Measurements from ENCODE around the gene AUTS2. TPM values are rescaled to one million over a fixed set of nuclear protein-coding genes. Genes with fewer than 3 reads are reported as not detected.

AUTS2 gene
- total RNA-seq, 1 donor from 2014 or later, result 0.79 TPM

DNA sequence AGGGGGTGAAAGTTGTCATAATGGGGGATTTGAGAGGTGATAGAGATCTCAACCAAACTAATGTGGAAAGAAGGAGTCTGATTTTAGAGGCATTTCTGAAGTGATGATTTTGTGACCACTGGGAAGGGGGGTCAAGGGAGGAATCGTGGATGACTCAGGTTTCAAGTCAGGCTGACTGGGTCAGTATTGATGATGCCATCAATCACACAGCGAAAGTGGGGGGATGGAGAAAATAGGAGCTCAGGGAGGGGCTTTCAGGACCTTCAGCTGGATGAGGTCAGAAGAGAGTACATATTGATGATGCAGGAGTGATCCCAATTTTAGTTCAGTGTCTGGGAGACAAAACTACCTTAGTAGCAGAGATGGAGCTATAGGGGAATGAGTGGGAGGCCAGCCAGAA is 852.5 kb downstream of the AUTS2 start:
- no peak for DNase-seq (ENCODE audit: low read depth in 2 of 2)

DNA sequence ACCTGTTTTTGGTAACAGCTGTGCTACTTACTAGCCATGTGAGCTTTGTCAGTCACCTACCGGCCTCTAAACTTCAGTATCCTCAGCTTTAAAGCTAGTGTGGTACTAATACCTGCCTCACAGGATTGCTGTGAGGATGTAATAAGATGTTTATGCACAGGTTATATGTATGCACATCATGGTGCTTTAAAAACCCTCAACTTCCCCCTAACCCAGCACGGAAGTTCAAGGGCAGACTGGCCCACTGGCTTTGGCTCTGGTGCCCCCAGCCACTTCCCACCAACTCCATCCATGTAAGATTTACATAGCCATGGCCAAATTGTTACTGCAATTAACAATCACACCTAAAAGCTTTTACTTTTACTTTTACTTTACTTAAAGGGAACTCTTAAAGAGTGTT is 857.6 kb downstream of the AUTS2 start:
- no peak for DNase-seq (ENCODE audit: low read depth in 2 of 2)

GRCh38 chr7:70456719-70457118 is 858.4 kb downstream of the AUTS2 start:
- DNase-seq (ENCODE audit: low read depth in 2 of 2), result no peak

GRCh38 chr7:70457482-70457881 is 859.2 kb downstream of the AUTS2 start:
- DNase-seq (ENCODE audit: low read depth in 2 of 2), result no peak

- no peak for DNase-seq (ENCODE audit: low read depth in 2 of 2)
These were observed 859.8 kb downstream of the AUTS2 start for GRCh38 chr7:70457883-70458680.

GRCh38 chr7:70458745-70459144 is 860.5 kb downstream of the AUTS2 start:
- DNase-seq (ENCODE audit: low read depth in 2 of 2), result no peak

DNA sequence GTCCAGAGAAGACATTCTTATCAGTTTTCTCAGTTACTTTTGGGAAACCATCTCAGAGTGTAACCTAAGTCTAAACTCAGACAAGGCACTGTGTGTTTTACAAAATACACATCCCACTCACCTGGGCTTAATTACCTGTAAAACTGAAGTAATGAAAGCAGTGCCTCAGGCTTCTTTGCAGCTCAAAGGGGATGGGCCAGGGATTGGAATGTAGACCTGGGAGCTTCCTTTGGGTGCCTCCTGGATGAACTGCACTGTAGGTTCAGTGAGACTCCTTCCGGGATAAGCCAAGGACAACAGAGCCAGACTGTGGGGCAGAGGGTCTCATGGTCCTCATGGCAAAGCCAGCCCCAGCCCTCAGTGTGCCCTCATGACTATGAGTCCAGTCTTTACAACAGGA is 861.3 kb downstream of the AUTS2 start:
- no peak for DNase-seq (ENCODE audit: low read depth in 2 of 2)

DNA sequence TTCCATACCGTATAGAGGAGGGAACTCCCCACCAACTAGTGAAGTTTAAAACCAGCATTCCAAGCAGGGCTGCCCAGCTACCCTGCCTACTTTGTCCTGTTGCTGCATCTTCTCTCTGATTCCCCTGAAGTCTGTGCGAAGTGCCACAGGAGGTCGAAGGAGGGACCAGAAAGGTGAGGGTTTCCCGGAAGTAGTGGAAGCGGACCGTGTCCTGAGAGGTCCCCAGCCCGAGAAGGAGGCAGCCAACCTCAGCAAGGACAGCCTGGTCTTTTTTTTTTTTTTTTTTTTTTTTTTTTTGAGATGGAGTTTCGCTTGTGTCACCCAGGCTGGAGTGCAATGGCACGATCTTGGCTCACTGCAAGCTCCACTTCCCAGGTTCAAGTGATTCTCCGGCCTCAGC is 861.8 kb downstream of the AUTS2 start:
- DNase-seq (ENCODE audit: low read depth in 2 of 2), result no peak

DNA sequence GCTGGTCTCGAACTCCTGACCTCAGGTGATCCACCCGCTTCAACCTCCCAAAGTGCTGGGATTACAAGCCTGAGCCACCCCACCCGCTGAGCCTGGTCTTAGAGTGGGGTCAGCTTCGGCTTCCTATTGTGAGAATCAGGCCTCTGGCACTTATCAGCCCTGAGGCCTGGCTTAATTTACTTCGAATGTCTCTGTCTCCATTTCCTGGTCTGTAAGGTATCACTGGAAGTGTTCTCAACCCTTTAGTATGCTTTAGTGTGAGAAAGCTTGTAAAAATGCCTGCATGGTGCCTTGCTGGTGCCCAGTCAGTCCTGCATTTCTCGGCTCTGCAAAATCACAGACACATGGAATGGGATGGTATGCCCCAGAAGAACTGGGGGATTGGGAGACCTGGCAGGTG is 862.3 kb downstream of the AUTS2 start:
- DNase-seq (ENCODE audit: low read depth in 2 of 2), result no peak

GRCh38 chr7:70463352-70463938 is 865.2 kb downstream of the AUTS2 start:
- no peak for DNase-seq (ENCODE audit: low read depth in 2 of 2)

- no peak for DNase-seq (ENCODE audit: low read depth in 2 of 2)
These were observed 868.6 kb downstream of the AUTS2 start for GRCh38 chr7:70466725-70467364.

DNA sequence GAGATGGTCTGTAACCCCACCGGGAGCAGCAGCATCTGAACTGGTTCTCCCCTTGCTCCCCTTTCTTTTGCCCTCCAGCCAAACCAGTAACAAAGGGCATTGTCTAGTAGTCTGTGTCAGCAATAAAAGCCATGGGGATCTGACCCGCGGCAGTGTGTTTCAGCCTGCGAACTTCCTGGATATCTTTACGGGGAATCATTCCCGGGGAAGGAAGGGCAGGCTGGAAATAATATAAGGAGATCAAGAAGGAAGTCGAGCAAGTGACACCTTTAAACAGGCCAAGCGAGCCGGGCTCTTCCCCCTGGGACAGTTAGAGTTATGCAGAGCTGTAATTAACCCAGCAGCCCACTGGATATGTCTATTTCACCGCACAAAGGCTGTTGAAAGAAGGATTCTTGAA is 872.5 kb downstream of the AUTS2 start:
- no peak for DNase-seq (ENCODE audit: low read depth in 2 of 2)

GRCh38 chr7:70472601-70473237 is 874.4 kb downstream of the AUTS2 start:
- no peak for DNase-seq (ENCODE audit: low read depth in 2 of 2)

- no peak for DNase-seq (ENCODE audit: low read depth in 2 of 2)
These were observed 876.5 kb downstream of the AUTS2 start for GRCh38 chr7:70474639-70475234.

GRCh38 chr7:70477036-70478010 is 879.0 kb downstream of the AUTS2 start:
- no peak for DNase-seq (ENCODE audit: low read depth in 2 of 2)

DNA sequence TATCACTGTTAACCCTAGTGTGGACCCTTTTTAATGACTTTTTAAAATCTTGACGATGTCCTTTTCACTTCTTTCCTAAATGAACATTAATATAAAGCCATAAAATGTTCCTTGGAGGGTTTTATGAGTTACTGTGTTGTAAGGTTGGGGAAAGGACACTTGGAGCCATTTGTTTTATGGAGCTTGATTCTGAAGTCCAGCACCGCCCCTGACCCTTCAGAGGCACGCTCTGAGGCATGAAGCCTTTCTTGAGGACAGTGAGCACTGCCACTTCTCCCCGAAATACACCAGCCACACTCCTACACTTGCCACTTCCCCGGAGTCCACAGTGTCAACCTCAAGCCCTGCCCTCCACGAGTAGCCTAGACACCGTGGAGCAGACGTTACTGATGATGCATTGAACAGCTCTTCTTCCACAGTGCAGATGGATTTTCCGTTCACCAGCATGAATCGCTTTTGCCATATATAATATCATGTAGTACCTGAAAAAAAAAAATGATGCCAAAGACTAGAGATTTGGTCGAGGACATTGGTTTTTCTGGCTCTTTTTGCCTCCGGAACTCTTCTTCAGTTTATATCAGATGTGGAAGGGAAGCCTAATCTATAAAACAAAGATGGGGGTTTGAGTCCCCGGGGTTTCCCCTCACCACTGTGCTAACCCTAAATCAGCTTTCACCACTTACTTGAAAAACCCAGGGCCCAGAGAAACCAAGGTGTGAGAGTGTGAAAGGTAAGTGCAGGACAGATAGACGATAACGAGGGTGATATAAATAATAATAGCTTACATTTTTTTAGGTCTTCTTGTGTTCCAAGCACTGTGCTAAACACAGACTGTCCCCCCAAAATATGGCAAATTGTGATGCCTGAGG is 881.1 kb downstream of the AUTS2 start:
- no peak for DNase-seq (ENCODE audit: low read depth in 2 of 2)

DNA sequence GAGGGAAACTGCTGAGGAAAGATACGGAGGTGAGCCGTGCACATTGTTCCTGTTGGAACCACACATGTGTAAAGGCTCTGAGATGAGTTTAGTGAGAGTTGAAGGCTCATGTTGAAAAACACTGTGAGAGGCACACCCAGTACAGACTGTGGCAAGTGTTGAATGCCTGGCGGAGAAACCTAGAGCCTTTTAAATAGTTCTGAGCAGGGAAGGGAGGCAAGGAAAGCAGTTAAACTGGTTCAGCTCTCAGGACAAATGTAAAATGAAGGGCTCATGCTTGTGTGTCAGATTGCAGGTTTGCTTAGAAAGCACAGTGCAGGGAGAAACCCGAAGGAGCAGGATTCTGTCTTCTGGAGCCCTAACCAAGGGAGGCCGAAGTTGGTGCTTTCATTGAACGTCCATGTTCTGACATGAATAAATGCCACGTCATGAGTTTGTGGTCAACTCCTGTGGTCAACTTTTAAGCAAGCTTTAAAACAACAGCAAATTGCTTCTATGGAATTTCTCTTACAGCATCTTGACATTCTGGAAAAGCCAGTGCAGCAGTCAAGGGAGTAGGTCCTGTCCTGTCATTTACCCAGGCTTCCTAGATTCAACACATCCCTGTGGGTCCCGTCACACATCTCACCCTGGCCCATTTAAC is 882.8 kb downstream of the AUTS2 start:
- no peak for DNase-seq (ENCODE audit: low read depth in 2 of 2)

DNA sequence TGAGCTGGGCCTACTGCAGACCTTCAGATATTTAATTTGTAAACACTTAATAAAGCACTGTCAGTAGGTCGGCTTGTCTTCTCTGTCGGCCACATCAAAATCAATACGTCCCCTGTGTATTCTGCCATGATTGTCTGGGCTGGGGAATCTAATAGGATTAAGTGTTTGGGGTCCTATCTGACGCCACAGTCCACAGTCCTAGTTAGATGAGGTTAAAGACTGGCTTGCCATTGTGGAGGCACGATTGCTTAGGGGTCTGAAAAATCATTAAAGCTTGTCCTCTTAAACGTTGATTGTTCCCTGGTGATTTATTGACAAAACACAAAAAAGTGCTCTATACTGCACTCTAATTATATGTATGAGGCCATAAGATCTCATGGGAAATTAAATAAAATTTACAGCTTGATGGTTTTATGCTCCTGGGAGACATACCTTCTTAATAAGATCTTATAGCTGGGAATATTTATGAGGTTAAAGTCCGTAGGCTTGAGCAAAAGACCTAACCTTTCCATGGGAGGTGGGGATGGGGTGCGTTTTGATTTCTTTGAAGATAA is 883.4 kb downstream of the AUTS2 start:
- DNase-seq (ENCODE audit: low read depth in 2 of 2), result no peak

- no peak for DNase-seq (ENCODE audit: low read depth in 2 of 2)
These were observed 886.0 kb downstream of the AUTS2 start for GRCh38 chr7:70484255-70484654.
